ENCODE data around the gene CTDSP1.

DNA sequence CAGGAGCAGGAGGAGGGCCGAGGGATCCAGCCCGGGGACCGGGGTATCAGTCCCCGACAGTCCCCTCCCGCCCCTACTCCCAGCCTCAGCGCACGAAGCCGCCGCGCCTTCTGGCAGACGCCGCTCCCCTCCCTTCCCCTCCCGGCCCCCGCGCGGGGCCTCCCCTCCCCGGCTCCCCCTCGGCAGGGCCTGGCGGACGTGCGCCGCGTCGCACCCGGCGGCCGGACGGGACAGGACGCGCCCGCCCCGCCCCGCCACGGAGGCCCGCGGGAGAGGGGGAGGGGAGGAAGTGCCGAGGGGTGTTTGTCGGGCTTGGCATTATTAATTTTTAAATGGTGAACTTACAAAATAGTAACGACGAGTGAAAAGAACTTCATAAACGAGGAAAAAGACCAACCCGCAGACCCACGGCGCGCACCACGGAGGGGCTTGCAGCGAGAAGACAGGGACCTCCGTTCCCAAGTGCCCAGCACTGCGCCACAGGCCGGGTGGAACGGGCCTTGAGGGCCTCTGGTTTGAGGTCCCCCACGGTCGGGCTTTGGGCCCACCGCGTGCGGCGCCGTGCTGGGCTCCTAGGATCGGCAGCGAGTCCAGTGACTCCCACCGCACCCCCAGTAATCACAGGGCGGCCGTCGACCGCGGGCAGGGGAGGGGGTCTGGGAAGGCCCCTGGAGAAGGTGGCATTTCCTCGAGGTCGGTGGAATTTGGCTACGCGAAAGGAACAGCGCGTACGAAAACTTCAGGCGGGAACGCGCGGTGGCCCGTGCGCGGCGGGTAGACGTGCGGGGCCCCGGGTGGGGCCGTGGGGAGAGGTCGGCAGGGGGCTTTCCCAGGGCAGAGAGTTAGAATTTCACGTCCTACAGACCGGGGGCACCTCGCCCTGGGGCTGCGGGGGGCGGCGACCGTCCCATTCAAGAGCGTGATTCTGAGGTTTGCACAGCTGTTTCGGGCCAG, 954 bp upstream of the CTDSP1 start:
- TF ChIP-seq PAX5 (IDR thresholded peaks at IDR 0.05; ENCODE audit: insufficient read depth, low read length, severe bottlenecking) (no peak), POLR2AphosphoS5 (IDR thresholded peaks at IDR 0.05; ENCODE audit: low read depth, low read length) (no peak)
